Measurements from ENCODE around the gene ACTG1. TPM values are rescaled to one million over a fixed set of nuclear protein-coding genes. Genes with fewer than 3 reads are reported as not detected.
A peak's percentile ranks its signal among the peaks of the same experiment; 100 is the strongest.

Gene ACTG1
- total RNA-seq, 1 experiment from 2014 or later, result 4,109 TPM

DNA sequence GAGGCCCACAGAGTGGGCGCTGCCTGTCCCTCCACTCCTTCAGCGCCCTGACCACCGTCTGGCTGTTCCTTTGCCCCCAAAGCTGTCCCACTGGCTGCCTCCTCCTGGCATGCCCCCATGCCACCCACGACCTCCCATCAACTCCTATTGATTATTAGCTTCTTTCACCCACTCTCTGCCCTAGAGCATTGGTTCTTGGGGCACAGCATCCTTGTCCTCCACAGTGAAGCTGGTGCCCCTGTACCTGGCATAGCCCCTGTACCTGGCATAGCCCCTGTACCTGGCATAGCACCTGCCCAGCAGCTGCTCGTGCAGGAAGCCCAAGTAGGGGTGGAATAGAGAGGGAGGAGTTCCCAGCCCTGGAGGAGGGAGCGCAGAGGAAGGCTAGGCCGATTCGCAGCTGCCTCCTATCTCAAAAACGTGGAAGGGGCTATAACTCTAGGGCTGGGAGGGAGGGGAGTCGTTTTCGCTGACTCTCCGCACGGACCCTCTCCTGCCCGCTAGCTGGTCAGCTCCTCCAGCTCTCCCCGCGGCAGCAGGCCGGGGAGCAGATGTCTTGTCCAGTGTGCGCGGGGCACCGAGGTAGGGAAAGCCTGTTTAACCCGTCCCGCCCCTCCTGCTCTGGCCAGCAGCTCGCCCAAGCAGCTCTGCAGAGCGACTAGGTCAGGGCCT, 5.7 kb upstream of the ACTG1 start:
- DNase-seq (ENCODE audit: low read depth), result no peak

- DNase-seq (ENCODE audit: low read depth), result peak; percentile 45
Measured at GRCh38 chr17:81517339-81518112, 4.9 kb upstream of the ACTG1 start.

GRCh38 chr17:81517009-81517338, 4.4 kb upstream of the ACTG1 start:
- no peak for DNase-seq (ENCODE audit: low read depth)

- DNase-seq (ENCODE audit: low read depth), result no peak
Measured at GRCh38 chr17:81516439-81516838, 3.8 kb upstream of the ACTG1 start.

GRCh38 chr17:81515530-81516041, 3.0 kb upstream of the ACTG1 start:
- no peak for DNase-seq (ENCODE audit: low read depth)

DNA sequence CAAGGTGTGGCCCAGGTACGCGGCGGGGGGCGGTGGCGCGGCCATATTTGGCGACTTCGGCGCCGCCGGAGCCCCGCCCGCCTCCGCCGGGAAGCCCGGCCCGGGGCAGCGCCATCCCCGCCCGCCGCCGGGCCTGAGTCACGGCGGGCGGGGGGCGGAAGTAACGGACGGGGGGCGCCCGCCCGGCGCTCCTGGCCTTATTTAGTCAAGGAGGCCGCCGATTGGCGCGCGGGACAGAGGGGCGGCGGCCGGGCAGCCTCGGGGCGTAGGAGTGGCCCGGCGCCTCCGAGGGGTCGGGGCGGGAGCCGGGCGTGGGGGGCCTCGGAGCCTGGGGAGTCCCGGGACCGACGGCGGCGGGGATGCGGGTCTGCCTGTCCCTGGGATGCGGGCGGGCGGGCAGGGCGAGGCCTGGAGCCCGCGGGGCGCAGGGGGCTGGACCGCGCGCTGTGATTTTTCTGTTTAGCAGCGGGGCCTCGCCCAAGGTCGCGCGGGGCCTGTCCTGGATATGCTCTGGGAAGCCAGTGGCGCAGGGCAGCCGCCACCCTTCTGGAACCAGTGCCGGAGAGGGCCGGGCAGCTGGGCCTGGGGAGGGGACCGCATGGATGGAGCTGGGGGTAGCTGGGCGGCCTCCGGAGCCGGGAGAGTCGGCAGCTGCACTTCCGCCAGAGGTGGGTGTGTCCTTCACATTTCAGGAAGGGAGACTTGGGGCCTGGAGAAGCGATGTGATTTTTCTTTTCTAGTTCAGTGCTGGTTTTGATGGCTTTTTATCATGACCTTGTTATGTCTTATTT, 2.3 kb upstream of the ACTG1 start:
- peak; percentile 82 for DNase-seq (ENCODE audit: low read depth)

DNA sequence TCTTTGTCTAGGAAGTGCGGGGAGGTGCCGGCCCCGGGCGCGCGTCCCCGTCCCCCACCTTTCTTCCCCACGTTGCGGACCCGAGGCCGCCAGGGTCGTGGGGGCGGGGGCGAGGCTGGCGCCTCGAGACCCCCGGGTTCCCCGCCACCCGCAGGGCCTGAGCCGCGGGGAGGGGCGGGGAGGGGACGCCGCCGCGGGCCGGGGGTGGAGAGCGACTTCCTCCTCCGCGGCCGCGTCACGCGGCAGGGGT, 1.8 kb upstream of the ACTG1 start:
- no peak for DNase-seq (ENCODE audit: low read depth)

DNA sequence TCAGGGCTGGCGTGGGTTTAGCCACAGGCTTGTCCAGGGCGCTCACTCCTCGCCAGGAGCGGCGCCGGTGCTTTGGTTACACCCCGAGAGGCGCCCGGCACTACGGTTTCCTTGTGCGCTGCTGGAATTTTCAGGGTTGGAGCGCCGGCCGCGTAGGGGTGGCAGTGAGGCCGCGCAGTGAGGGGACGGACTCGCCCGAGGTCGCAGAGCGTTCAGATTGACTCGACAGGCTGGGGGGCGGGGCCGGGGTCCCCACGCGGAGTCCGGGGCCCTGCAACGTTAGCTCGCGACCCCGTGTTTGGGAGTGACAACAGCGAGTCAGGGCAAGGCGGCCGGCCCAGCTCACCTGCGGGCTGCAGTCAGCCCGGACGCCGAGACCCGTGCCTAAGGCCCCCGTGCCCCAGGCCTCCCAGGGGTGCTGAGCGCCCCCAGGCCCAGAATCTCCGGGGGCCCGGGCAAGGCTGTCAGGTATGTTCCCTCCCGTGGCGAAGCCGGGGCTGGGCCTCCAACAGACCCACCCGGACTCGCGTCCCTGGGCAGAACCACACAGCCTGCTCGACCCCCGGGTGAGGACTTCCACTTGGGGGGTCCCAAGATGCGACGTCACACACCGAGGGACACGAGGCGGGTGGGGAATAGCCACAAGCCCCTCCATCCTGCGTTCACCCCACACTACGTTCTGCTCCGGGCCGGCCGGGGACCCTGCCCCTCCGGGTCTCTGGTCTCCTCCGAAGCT, 1.3 kb upstream of the ACTG1 start:
- no peak for DNase-seq (ENCODE audit: low read depth)

GRCh38 chr17:81513372-81513752, 763 bp upstream of the ACTG1 start:
- DNase-seq (ENCODE audit: low read depth), result peak; percentile 58

DNA sequence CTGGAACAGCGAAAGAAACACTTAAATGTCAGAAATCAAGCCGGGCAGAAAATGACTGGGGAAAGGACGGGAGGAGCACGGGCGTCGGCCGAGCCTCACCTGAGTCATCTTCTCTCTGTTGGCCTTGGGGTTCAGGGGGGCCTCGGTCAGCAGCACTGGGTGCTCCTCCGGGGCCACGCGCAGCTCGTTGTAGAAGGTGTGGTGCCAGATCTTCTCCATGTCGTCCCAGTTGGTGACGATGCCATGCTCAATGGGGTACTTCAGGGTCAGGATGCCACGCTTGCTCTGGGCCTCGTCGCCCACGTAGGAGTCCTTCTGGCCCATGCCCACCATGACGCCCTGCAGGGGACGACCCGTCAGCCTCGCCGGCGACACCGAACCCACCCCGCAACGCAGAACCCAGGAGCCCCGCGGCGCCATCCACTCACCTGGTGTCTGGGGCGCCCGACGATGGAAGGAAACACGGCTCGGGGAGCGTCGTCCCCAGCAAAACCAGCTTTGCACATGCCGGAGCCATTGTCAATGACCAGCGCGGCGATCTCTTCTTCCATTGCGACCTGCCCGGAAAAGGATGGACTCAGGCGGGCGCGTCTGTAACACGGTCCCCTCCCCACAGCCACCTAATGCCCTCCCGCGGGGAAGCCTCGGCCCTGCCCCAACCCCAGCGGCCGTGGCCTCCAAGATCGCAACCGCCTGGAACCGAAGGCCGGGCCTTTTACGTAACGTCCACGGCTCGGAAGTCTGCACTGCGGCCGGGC, 616 bp downstream of the ACTG1 start:
- DNase-seq (ENCODE audit: low read depth), result no peak

- no peak for DNase-seq (ENCODE audit: low read depth)
Measured at GRCh38 chr17:81511554-81511803, 1.1 kb downstream of the ACTG1 start.

DNA sequence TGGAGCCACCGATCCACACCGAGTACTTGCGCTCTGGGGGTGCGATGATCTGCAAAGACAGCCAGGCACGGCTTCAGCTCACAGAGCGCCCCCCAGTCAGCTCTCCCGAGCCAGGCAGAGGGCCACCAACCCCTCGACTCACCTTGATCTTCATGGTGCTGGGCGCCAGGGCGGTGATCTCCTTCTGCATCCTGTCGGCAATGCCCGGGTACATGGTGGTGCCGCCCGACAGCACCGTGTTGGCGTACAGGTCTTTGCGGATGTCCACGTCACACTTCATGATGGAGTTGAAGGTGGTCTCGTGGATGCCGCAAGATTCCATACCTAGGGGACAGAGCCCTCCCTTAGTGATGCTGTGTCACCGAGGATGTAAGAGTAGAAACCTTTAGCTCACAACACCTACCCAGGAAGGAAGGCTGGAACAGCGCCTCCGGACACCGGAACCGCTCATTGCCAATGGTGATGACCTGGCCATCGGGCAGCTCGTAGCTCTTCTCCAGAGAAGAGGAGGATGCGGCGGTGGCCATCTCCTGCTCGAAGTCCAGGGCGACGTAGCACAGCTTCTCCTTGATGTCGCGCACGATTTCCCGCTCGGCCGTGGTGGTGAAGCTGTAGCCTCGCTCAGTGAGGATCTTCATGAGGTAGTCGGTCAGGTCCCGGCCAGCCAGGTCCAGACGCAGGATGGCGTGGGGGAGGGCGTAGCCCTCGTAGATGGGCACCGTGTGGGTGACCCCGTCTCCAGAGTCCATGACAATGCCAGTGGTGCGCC, 1.6 kb downstream of the ACTG1 start:
- peak; percentile 36 for DNase-seq (ENCODE audit: low read depth)

DNA sequence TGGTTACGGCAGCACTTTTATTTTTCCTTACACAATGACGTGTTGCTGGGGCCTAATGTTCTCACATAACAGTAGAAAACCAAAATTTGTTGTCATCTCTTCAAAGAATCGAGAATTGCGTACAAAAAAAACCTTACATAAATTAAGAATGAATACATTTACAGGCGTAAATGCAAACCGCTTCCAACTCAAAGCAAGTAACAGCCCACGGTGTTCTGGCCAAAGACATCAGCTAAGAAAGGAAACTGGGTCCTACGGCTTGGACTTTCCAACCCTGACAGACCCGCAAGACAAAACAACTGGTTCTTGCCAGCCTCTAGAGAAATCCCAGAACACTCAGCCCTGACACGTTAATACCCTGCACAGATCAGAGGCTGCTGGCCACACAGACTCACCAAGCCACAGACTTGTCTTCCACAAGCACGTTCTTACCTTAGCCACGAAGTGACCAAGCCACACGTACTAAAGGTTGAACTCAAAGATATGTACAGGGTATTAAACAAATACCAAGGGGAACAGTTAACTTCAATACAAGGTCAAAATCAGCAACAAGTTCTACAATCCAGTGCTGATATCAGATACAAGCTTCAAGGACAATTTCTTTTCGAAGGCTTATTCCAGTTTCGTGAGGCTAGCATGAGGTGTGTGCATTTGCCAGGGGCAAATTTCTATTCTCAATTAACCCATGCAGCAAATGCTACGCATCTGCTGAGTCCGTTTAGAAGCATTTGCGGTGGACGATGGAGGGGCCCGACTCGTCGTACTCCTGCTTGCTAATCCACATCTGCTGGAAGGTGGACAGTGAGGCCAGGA, 2.4 kb downstream of the ACTG1 start:
- peak; percentile 39 for DNase-seq (ENCODE audit: low read depth)

DNA sequence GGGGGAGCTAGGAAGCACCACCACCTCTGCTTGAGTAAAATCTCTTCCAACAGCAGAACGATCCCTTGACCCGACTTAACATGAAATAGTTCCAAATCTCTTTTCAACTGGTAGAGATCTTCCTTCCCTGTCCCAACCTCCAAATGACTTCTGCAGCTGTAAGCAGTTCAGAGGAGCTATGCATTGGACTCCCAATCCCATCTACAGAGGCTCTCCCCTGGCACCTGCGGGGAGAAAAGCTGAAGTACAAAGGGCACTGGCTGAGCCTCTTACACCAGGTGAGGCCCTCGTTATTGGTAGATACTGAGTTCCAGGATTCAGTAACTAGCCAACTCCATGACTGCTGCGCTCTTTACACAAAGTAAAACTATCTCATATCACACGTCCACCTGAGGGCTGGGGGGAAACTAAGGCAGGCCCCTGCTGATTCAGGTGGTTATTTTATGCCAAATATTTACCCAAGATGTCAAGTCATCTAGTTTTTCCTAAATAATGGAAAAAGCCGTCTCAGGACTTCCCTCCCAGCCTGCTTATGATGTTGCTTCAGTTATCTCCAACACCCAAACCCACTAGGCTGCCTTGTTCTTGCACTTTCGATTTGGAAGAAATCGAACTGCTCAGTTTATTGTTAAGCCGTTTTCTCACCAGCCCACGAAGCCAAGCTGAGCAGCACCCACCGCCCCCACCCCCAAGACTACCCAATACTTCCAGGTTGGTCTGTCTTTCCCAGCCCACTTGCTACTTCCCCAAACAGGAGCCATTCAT, 3.2 kb downstream of the ACTG1 start:
- peak; percentile 70 for DNase-seq (ENCODE audit: low read depth)

GRCh38 chr17:81508639-81509206, 3.9 kb downstream of the ACTG1 start:
- peak; percentile 83 for DNase-seq (ENCODE audit: low read depth)

GRCh38 chr17:81503619-81504018, 9.0 kb downstream of the ACTG1 start:
- DNase-seq (ENCODE audit: low read depth), result no peak

DNA sequence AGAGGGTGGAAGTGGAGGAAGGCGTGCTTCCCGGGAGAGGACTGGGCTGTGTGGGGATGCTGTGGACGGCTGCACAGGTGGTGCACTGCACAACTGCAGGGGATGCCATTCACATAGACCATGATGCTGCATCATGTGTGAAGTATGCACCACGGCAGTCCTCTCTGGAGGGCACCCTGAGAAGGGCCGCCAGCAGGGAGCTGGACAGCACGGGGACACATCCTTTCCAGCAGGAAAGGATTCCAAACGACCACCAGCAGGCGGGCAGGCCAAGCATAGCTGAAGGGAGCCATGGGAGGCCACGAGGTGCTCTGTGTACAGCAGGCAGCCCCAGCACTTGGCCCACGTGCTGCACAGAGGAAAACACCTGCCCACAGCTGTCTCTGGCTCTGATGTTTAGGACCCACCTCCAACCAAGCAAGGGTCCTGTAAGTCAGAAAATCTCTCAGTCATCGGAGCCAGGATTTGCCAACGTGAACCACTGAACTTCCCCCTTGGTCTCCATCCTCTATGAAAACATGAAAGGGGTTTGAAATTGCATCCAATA, 10.1 kb downstream of the ACTG1 start:
- no peak for DNase-seq (ENCODE audit: low read depth)

DNA sequence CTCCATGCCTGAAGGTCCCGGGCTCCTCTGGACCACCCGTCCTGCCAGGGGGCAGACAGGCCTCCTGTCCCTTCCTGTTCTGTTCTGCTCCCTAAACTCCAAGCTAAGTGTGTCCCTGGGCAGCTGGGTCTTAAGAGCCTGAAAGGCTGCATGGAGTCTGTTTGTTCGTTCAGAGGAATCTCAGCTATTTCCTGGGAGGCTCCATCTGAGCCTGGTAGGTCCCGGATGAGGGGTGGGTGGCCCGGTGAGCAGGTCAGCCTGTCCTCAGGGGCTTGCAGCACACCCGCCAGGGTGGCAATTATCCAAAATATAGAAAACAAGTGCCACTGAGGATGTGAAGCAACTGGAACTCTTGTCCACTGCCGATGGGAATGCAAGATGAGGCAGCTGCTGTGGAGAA, 12.6 kb downstream of the ACTG1 start:
- no peak for DNase-seq (ENCODE audit: low read depth)

DNA sequence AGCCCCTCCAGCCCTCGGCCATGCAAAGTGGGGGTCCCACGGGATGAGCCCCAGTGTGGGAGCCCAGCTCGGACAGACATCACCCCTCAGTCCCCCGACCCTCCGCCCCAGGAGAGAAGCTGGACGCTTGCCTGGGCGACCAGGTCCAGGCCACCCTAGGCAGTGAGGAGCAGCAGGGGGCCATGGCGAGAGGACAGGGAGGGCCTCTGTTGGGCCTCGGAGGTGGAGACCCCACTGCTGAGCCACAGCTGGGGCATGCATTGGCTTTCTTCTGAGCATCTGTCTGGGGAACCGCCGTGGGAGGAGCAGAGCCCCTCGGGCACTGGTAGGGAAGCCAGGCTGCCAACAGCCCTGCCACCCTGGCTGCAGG, 13.0 kb downstream of the ACTG1 start:
- DNase-seq (ENCODE audit: low read depth), result no peak
